IMR-90 (cell line): Measurements from ENCODE around the gene KLHL30.

Source experiments
- CTCF ChIP-seq: conservative IDR thresholded peaks from 2 replicates; pipeline ENCODE4 v1.5.1; 2012; ENCODE audit warnings: mild to moderate bottlenecking, low read depth, low read length, improper control_type of control experiment
- FOS ChIP-seq: fragments of 150-350 bp; IDR thresholded peaks from 2 replicates; pipeline ENCODE4 v1.6.1; 2016; ENCODE audit warnings: low read depth, low read length
- POLR2A ChIP-seq: IDR thresholded peaks from 2 replicates; pipeline ENCODE4 v1.6.1; 2012; ENCODE audit warnings: mild to moderate bottlenecking, low read depth, low read length
- RAD21 ChIP-seq: IDR thresholded peaks from 2 replicates; pipeline ENCODE4 v1.6.1; 2012; ENCODE audit warnings: low read length, improper control_type of control experiment
- RFX5 ChIP-seq: IDR thresholded peaks from 2 replicates; pipeline ENCODE4 v1.8.0; 2012; ENCODE audit warnings: low read depth, mild to moderate bottlenecking, low read length, moderate library complexity
- USF2 ChIP-seq: fragments of 150-350 bp; IDR thresholded peaks from 2 replicates; pipeline ENCODE4 v1.6.1; 2017; ENCODE audit warnings: mild to moderate bottlenecking, antibody characterized with exemption, low read length, low read depth

- no peak for TF ChIP-seq RAD21
- TF ChIP-seq USF2 = no peak
- TF ChIP-seq POLR2A = no peak
- no peak for TF ChIP-seq CTCF
- no peak for TF ChIP-seq FOS
- no peak for TF ChIP-seq RFX5
Observed at GRCh38 chr2:238128534-238129001, 9.9 kb upstream of the KLHL30 start.
